GM12878 (cell line): Measurements from ENCODE around the gene NPAS3. TPM values are rescaled to one million over a fixed set of nuclear protein-coding genes. Genes with fewer than 3 reads are reported as not detected.

Source experiments
- ATAC-seq: fragments of 200-7000 bp; cut with Tn5 transposase; 3 replicates; pipeline ENCODE4 v1.9.1; 2020; ENCODE audit warnings: mild to moderate bottlenecking, moderate library complexity
- BruUV-seq: library from RNA; stranded (reverse); fragments of 400-500 nt; replicated peaks from 2 replicates; lab custom pipeline; 2021; lab: Mats Ljungman, UMichigan
- CTCF ChIA-PET: fragments of 300-600 bp; sonication (Branson Sonifier 250); formaldehyde crosslinking; extraction: SDS; loops from one replicate; lab custom pipeline; 2021; ENCODE audit warnings: inconsistent platforms; lab: Yijun Ruan, JAX
- POLR2A ChIA-PET: fragments of 350-600 bp; formaldehyde crosslinking; extraction: SDS; loops from one replicate; lab custom pipeline; 2021; ENCODE audit warnings: inconsistent platforms; lab: Charles Lee
- RAD21 ChIA-PET: fragments of 300-600 bp; sonication (Branson Sonifier 250); formaldehyde crosslinking; loops from one replicate; lab custom pipeline; 2023; ENCODE audit warnings: antibody characterized with exemption; ENCODE audit not compliant: unreplicated experiment; lab: Charles Lee
- SMC1A ChIA-PET: fragments of 300-600 bp; sonication (Branson Sonifier 250); formaldehyde crosslinking; loops from one replicate; lab custom pipeline; 2023; ENCODE audit not compliant: unreplicated experiment, uncharacterized antibody; lab: Charles Lee
- DNase-seq: peaks from one replicate; pipeline ENCODE4 v3.0.0-alpha.2; 2011; ENCODE audit warnings: low read depth, low spot score
- FAIRE-seq: peaks from 3 replicates; lab custom pipeline; 2011; peaks lifted over from hg19 to GRCh38; lab: Jason Lieb, UNC
- H2AFZ ChIP-seq: 2 replicates; pipeline ENCODE4 v1.6.0; 2011; ENCODE audit warnings: low read depth, low read length, control low read depth; ENCODE audit not compliant: control insufficient read depth
- H3K27ac ChIP-seq: 2 replicates; pipeline ENCODE4 v1.5.1; 2011; ENCODE audit warnings: control low read depth; ENCODE audit not compliant: control insufficient read depth, insufficient read depth
- H3K27me3 ChIP-seq, 2 experiments: replicated peaks in 1 of 2; 2 replicates each; pipeline versions ENCODE4 v1.6.0 to v1.6.1; 2011; ENCODE audit warnings: low read length in 1 of 2; ENCODE audit not compliant: control insufficient read depth in 2 of 2, insufficient read depth in 2 of 2
- H3K36me3 ChIP-seq, 2 experiments: 2 replicates each; pipeline ENCODE4 v1.5.1; 2011; ENCODE audit warnings: low read length in 1 of 2; ENCODE audit not compliant: control insufficient read depth in 2 of 2, insufficient read depth in 2 of 2
- H3K4me1 ChIP-seq: 2 replicates; pipeline ENCODE4 v1.6.1; 2011; ENCODE audit warnings: mild to moderate bottlenecking, low read length, moderate library complexity, mixed read lengths; ENCODE audit not compliant: control insufficient read depth, insufficient read depth
- H3K4me2 ChIP-seq: 2 replicates; pipeline ENCODE4 v1.6.0; 2011; ENCODE audit warnings: control low read depth; ENCODE audit not compliant: control insufficient read depth, insufficient read depth
- H3K4me3 ChIP-seq: fragments of 200-600 bp; sonication (generic); 2 replicates; pipeline ENCODE4 v1.5.1; 2016
- H3K79me2 ChIP-seq: 2 replicates; pipeline ENCODE4 v1.6.0; 2011; ENCODE audit warnings: low read length; ENCODE audit not compliant: control insufficient read depth, insufficient read depth
- H3K9ac ChIP-seq: 2 replicates; pipeline ENCODE4 v1.8.0; 2011; ENCODE audit warnings: low read length, control low read depth, mixed read lengths; ENCODE audit not compliant: control insufficient read depth, insufficient read depth
- H3K9me3 ChIP-seq: replicated peaks from 3 replicates; pipeline ENCODE4 v1.5.1; 2011; ENCODE audit warnings: mild to moderate bottlenecking, low read length; ENCODE audit not compliant: control insufficient read depth, insufficient read depth
- H4K20me1 ChIP-seq: 2 replicates; pipeline ENCODE4 v1.6.0; 2011; ENCODE audit not compliant: control insufficient read depth, insufficient read depth
- ATF2 ChIP-seq: IDR thresholded peaks from 2 replicates; pipeline ENCODE4 v1.6.1; 2012; ENCODE audit warnings: low read length, inconsistent platforms
- ATF7 ChIP-seq: fragments of 450-650 bp; IDR thresholded peaks from 2 replicates; pipeline ENCODE4 v1.6.1; 2016; ENCODE audit warnings: low read depth, mild to moderate bottlenecking
- CBFB ChIP-seq: IDR thresholded peaks from 2 replicates; pipeline ENCODE4 v1.6.1; 2016; ENCODE audit warnings: antibody characterized with exemption, low read depth
- CBX3 ChIP-seq: fragments of 200-600 bp; sonication (generic); IDR thresholded peaks from 2 replicates; pipeline ENCODE4 v1.6.1; 2016; ENCODE audit warnings: low read depth, borderline replicate concordance
- E2F4 ChIP-seq: IDR thresholded peaks from 2 replicates; pipeline ENCODE4 v1.6.1; 2012; ENCODE audit warnings: low read depth, low read length, improper control_type of control experiment
- FOS ChIP-seq: IDR thresholded peaks from 3 replicates; pipeline ENCODE4 v1.6.1; 2011; ENCODE audit warnings: borderline replicate concordance; ENCODE audit not compliant: insufficient read length; ENCODE audit errors: extremely low read depth
- HCFC1 ChIP-seq: fragments of 150-350 bp; IDR thresholded peaks from 2 replicates; pipeline ENCODE4 v1.6.1; 2014; ENCODE audit warnings: low read length
- IRF4 ChIP-seq: IDR thresholded peaks from 2 replicates; pipeline ENCODE4 v1.6.1; 2011; ENCODE audit warnings: low read depth, low read length
- NBN ChIP-seq: fragments of 450-650 bp; IDR thresholded peaks from 2 replicates; pipeline ENCODE4 v1.6.1; 2016
- NRF1 ChIP-seq: conservative IDR thresholded peaks from 2 replicates; pipeline ENCODE4 v1.6.1; 2011; ENCODE audit warnings: mild to moderate bottlenecking, low read depth, low read length, improper control_type of control experiment
- SIN3A ChIP-seq: IDR thresholded peaks from 2 replicates; pipeline ENCODE4 v1.6.1; 2012; ENCODE audit warnings: low read depth, low read length, improper control_type of control experiment
- SIX5 ChIP-seq: IDR thresholded peaks from 2 replicates; pipeline ENCODE4 v1.6.1; 2011; ENCODE audit warnings: mild to moderate bottlenecking, low read depth, low read length, moderate library complexity; ENCODE audit not compliant: severe bottlenecking
- SP1 ChIP-seq: IDR thresholded peaks from one replicate; pipeline ENCODE4 v1.6.1; 2011; ENCODE audit warnings: low read depth, low read length
- WRNIP1 ChIP-seq: IDR thresholded peaks from 2 replicates; pipeline ENCODE4 v1.6.1; 2011; ENCODE audit warnings: low read depth, low read length, improper control_type of control experiment, borderline replicate concordance
- WGBS: methylation state at CpG from one replicate; pipeline ENCODE4 v1.1.6; 2016; ENCODE audit warnings: low lambda C conversion rate; ENCODE audit not compliant: insufficient replicate concordance, insufficient coverage; ENCODE audit errors: missing lambda C conversion rate; 5-methylcytosine and 5-hydroxymethylcytosine counted together
- in situ Hi-C: fragments of 300-500 bp; cut with MboI; formaldehyde crosslinking; loops from 9 replicates; pipeline ENCODE4 v1.14.3; 2018; ENCODE audit warnings: mixed read lengths
- intact Hi-C: fragments of 100-400 bp; cut with micrococcal nuclease; formaldehyde crosslinking; loops from one replicate; pipeline ENCODE4 v1.14.2; 2022; ENCODE audit not compliant: unreplicated experiment
- polyA plus RNA-seq, 11 experiments: library from polyadenylated mRNA; depleted of rRNA in 4 of 11; unstranded in 6 of 11; stranded (reverse) in 5 of 11; fragments of >200 nt; fragmentation: Nextera tagmentation in 4 of 11; fragmentation: Illumina TruSeq in 1 of 11; extraction: Ambion mirVana in 4 of 11; extraction: Trizol in 1 of 11; gene quantifications; 1 replicate in 1 of 11; 2 replicates in 10 of 11; pipeline versions ENCODE4 v1.2.1 to v1.2.3, GENCODE V29; 2011 to 2016; ENCODE audit warnings: inconsistent platforms in 2 of 11, missing spikeins in 2 of 11, low read depth in 1 of 11
- total RNA-seq, 4 experiments: library from RNA; depleted of rRNA in 3 of 4; stranded (reverse); fragments of >200 nt in 3 of 4; fragmentation: Illumina TruSeq in 1 of 4; extraction: Trizol in 1 of 4; gene quantifications; 2 replicates each; pipeline versions ENCODE4 v1.2.1 to v1.2.3, GENCODE V29; 2013 to 2021
- TF ChIP-seq, protein P1 (sequence below): fragments of 450-650 bp; IDR thresholded peaks from 2 replicates; pipeline ENCODE4 v1.6.1; 2016; ENCODE audit warnings: mild to moderate bottlenecking, moderate library complexity, borderline replicate concordance
- TF ChIP-seq, protein P2 (sequence below): fragments of 450-650 bp; IDR thresholded peaks from 2 replicates; pipeline ENCODE4 v1.6.1; 2016; ENCODE audit warnings: mild to moderate bottlenecking

The NPAS3 gene
- total and polyA plus RNA-seq, 10 of the 15 experiments (the other 5 are each of a cell fraction or from before 2014, with no cell fraction given) = under 0.01 to 2.7 (median 0.03) TPM; not detected in 6

- WGBS = 41% methylated on average over 4 of the region's 4 CpGs
- no peaks in the 10 kb centered on the region for H3K36me3 ChIP-seq
- no peak overlapping the region for H2AFZ ChIP-seq
- H3K4me3 ChIP-seq = no peak overlapping the region
- no peak for FAIRE-seq
- BruUV-seq = no TSS peak
- SMC1A ChIA-PET = interaction anchor here (0.7 to 1.1 kb wide), 3 partner anchors 11 to 71 kb away, joined by 3 to 4 read pairs (median 3); no protein-coding TSS in a partner anchor
- POLR2A ChIA-PET = interaction anchor here (0.6 kb wide), 1 partner anchor 1120 kb away, joined by 5 read pairs; no protein-coding TSS in a partner anchor
- in situ Hi-C loops = no loop called here
- H3K4me2 ChIP-seq = no peak overlapping the region
- H3K9ac ChIP-seq = no peak overlapping the region
- ATAC-seq = no peak
- intact Hi-C loops = no loop called here
- H3K27ac ChIP-seq = no peak overlapping the region
- DNase-seq = no peak
- H3K79me2 ChIP-seq = no peaks in the 10 kb centered on the region
- H3K9me3 ChIP-seq = no peaks in the 10 kb centered on the region
- CTCF ChIA-PET = interaction anchor here (1.2 to 1.4 kb wide), 4 partner anchors 14 to 79 kb away, joined by 3 to 4 read pairs (median 3); no protein-coding TSS in a partner anchor
- no peaks in the 10 kb centered on the region for H4K20me1 ChIP-seq
- H3K4me1 ChIP-seq = no peaks in the 10 kb centered on the region
- H3K27me3 ChIP-seq = no peaks in the 10 kb centered on the region
- no peak for TF ChIP-seq HCFC1
- TF ChIP-seq E2F4 = no peak
- TF ChIP-seq SP1 = no peak
- TF ChIP-seq CBFB = no peak
- TF ChIP-seq SIX5 = no peak
- no peak for TF ChIP-seq SIN3A
- TF ChIP-seq CBX3 = no peak
- TF ChIP-seq, protein P1, sequence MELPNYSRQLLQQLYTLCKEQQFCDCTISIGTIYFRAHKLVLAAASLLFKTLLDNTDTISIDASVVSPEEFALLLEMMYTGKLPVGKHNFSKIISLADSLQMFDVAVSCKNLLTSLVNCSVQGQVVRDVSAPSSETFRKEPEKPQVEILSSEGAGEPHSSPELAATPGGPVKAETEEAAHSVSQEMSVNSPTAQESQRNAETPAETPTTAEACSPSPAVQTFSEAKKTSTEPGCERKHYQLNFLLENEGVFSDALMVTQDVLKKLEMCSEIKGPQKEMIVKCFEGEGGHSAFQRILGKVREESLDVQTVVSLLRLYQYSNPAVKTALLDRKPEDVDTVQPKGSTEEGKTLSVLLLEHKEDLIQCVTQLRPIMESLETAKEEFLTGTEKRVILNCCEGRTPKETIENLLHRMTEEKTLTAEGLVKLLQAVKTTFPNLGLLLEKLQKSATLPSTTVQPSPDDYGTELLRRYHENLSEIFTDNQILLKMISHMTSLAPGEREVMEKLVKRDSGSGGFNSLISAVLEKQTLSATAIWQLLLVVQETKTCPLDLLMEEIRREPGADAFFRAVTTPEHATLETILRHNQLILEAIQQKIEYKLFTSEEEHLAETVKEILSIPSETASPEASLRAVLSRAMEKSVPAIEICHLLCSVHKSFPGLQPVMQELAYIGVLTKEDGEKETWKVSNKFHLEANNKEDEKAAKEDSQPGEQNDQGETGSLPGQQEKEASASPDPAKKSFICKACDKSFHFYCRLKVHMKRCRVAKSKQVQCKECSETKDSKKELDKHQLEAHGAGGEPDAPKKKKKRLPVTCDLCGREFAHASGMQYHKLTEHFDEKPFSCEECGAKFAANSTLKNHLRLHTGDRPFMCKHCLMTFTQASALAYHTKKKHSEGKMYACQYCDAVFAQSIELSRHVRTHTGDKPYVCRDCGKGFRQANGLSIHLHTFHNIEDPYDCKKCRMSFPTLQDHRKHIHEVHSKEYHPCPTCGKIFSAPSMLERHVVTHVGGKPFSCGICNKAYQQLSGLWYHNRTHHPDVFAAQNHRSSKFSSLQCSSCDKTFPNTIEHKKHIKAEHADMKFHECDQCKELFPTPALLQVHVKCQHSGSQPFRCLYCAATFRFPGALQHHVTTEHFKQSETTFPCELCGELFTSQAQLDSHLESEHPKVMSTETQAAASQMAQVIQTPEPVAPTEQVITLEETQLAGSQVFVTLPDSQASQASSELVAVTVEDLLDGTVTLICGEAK = no peak
- no peak for TF ChIP-seq FOS
- TF ChIP-seq WRNIP1 = no peak
- no peak for TF ChIP-seq ATF7
- TF ChIP-seq NBN = no peak
- TF ChIP-seq, protein P2, sequence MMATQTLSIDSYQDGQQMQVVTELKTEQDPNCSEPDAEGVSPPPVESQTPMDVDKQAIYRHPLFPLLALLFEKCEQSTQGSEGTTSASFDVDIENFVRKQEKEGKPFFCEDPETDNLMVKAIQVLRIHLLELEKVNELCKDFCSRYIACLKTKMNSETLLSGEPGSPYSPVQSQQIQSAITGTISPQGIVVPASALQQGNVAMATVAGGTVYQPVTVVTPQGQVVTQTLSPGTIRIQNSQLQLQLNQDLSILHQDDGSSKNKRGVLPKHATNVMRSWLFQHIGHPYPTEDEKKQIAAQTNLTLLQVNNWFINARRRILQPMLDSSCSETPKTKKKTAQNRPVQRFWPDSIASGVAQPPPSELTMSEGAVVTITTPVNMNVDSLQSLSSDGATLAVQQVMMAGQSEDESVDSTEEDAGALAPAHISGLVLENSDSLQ = no peak
- TF ChIP-seq NRF1 = no peak
- TF ChIP-seq IRF4 = no peak
- TF ChIP-seq ATF2 = no peak
- RAD21 ChIA-PET = no interaction called here
Observed at GRCh38 chr14:33754261-33754660, 815.6 kb downstream of the NPAS3 start.
